ENCODE measurements around the gene CYP2W1.

CYP2W1 gene

GRCh38 chr7:986766-987751 lies 4.1 kb downstream of the CYP2W1 start:
- TF ChIP-seq CTCF (IDR thresholded peaks at IDR 0.05; ENCODE audit: borderline replicate concordance, insufficient read depth, low read depth, low read length), result no peak

GRCh38 chr7:987909-988308 lies 4.9 kb downstream of the CYP2W1 start:
- H3K4me3 ChIP-seq (ENCODE audit: low read depth, low read length), result no peak overlapping the region
- TF ChIP-seq CTCF (IDR thresholded peaks at IDR 0.05; ENCODE audit: borderline replicate concordance, insufficient read depth, low read depth, low read length), result no peak

More at GRCh38 chr7:986766-987751, 4.1 kb downstream of the CYP2W1 start:
- H3K4me3 ChIP-seq (ENCODE audit: low read depth, low read length), result no peak overlapping the region

- no peak for TF ChIP-seq CTCF (IDR thresholded peaks at IDR 0.05; ENCODE audit: borderline replicate concordance, insufficient read depth, low read depth, low read length)
- no peak overlapping the region for H3K4me3 ChIP-seq (ENCODE audit: low read depth, low read length)
Measured at GRCh38 chr7:988426-988911, 5.5 kb downstream of the CYP2W1 start.

- no peak for TF ChIP-seq CTCF (IDR thresholded peaks at IDR 0.05; ENCODE audit: borderline replicate concordance, insufficient read depth, low read depth, low read length)
Measured at GRCh38 chr7:988963-989529, 6.1 kb downstream of the CYP2W1 start.

GRCh38 chr7:990352-990932 lies 7.5 kb downstream of the CYP2W1 start:
- H3K4me3 ChIP-seq (ENCODE audit: low read depth, low read length), result no peak overlapping the region
- no peak for TF ChIP-seq CTCF (IDR thresholded peaks at IDR 0.05; ENCODE audit: borderline replicate concordance, insufficient read depth, low read depth, low read length)

More at GRCh38 chr7:988963-989529, 6.1 kb downstream of the CYP2W1 start:
- no peak overlapping the region for H3K4me3 ChIP-seq (ENCODE audit: low read depth, low read length)

- H3K4me3 ChIP-seq (ENCODE audit: low read depth, low read length), result no peak overlapping the region
- TF ChIP-seq CTCF (IDR thresholded peaks at IDR 0.05; ENCODE audit: borderline replicate concordance, insufficient read depth, low read depth, low read length), result no peak
Measured at GRCh38 chr7:990933-991728, 8.2 kb downstream of the CYP2W1 start.
